GM19397 (cell line): ENCODE data around the gene IQCC.

Source experiments
- ATAC-seq: cut with Tn5 transposase; IDR thresholded peaks from one replicate; pipeline ENCODE4 v1.9.1; 2021; ENCODE audit warnings: mild to moderate bottlenecking, moderate library complexity; ENCODE audit not compliant: unreplicated experiment

IQCC gene

DNA sequence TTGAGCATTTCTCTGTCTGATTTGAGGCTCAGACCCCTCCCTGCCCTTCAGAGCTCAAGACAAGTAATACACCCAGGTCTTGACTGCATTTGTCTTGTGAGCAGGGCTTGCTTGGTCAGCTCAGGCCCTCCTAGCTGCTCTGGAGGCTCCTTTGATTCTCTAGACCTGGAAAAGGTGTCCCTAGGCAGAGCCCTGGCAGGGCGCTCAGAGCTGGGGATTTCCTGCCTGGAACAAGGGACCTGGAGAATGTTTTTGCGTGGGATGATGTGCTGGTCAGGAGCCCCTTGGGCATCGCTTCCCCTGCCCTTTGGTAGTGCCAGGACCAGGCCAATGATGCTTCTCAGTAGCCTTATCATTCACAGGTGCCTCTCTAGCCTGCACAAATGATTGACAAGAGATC, 9.9 kb upstream of the IQCC start:
- ATAC-seq = no peak

GRCh38 chr1:32195972-32196823, 9.3 kb upstream of the IQCC start:
- no peak for ATAC-seq

- no peak for ATAC-seq
Observed at GRCh38 chr1:32197074-32197473, 8.4 kb upstream of the IQCC start.

GRCh38 chr1:32197837-32198236, 7.6 kb upstream of the IQCC start:
- ATAC-seq = no peak

DNA sequence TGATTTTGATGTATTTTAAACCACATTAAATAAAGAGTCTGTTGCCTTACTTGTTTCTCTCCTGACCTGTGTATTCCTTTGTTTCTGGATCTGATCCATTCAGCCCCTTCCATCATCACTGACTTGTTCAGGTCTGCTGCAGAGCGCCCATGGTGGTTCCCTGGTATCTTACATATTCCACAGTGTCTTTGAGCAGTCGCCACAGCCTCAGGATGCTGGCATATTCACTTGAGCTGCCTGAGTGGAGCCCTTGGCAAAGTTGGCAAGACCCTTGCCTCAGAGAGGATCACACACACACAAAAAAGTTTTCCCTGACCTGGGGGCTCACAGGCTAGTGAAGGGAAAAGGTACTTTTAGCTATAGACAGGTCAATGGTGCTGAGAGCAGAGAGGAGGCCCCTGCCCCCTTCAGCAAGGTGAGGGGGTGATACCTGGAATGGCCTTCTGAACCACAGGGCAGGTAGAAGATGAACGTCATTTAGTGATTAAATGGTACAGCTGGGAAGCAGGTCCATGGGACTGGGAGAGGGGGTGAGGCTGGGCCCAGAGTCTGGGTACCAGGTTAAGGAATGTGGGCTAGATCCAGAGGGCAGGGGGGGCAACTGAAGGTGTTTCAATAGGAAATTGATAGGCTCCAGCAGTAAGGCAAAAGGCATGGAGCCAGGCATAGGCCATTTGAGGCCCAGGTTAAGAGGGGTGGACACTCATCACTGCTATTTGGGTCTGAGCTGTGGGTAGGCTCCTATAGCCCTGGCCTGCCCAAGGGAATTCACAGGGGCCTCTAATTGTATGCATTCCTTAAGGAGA, 7.0 kb upstream of the IQCC start:
- ATAC-seq = no peak

- ATAC-seq = no peak
Observed at GRCh38 chr1:32199043-32199716, 6.3 kb upstream of the IQCC start.

GRCh38 chr1:32199717-32200072, 5.8 kb upstream of the IQCC start:
- ATAC-seq = no peak

- ATAC-seq = no peak
Observed at GRCh38 chr1:32200226-32201010, 5.1 kb upstream of the IQCC start, which contains the start of gene CCDC28B. TSS of gene CCDC28B (plus strand) at chr1:32200595. CDS start at chr1:32201936, 1,341 bp downstream.

DNA sequence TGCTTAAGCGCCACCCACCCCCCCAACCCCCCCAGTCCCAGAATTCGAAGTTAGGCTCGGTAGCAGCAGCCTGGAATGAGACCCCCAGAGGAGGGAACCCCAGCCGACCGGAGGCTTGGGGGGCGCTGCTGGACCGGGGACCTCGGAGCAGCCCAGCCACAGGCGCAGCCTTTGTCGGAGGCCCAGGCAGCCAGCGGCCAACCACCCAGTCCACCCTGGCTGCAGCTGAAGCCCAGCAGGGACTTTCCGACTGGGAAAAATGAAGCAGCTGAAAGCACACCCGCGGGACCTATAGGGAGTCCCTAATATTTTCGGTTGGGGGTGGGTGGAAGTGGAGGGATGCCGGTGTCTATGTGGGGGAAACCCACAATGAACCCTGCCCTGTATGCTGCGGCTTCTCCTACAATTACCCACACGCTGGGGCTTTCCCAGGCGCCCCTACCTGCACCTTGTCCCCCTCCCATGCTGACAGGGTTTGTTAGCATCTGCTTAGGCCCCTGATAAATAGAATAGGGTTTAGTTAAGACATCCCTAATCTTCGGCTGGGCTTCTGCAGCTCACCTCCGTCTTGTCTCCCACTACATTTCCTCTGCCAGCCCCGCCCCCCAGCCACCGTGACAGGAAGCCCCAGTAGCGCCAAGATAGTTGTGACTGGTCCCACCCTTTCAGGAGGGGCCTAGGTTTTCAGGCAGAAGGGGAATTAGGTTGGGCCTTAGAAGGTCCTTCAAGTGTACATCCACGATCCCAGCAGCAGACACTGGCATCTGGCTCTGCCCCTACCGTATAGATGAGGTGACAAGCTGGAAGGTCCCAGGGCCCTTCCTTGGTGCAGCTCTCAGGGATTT, 4.2 kb upstream of the IQCC start:
- no peak for ATAC-seq

DNA sequence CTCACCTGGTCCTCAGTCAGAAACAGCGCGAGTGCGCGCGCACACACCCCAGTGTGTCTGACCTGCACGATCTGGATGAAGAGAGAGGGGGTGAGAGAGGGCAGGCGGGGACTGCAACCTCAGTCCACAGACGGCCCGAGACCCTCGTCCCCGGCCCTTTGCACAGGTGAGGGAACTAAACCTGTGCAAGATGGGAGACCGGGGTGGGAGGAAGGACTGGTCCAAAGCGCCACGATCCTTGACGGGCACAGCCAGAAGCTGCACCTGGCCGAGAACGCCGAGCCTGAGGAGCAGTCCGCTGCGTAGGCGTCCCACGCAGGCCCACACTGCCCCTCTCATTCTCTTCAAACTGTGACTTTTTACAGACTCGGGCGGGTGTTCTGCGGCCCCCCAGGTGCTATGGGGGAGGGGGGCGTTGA, 519 bp upstream of the IQCC start:
- no peak for ATAC-seq

- ATAC-seq = no peak
Observed at GRCh38 chr1:32208469-32208868, 3.0 kb downstream of the IQCC start.

- ATAC-seq = no peak
Observed at GRCh38 chr1:32208891-32209328, 3.4 kb downstream of the IQCC start, which contains the start of gene DCDC2B. TSS of gene DCDC2B (plus strand) at chr1:32209089. CDS start at chr1:32209094, 5 bp downstream.

DNA sequence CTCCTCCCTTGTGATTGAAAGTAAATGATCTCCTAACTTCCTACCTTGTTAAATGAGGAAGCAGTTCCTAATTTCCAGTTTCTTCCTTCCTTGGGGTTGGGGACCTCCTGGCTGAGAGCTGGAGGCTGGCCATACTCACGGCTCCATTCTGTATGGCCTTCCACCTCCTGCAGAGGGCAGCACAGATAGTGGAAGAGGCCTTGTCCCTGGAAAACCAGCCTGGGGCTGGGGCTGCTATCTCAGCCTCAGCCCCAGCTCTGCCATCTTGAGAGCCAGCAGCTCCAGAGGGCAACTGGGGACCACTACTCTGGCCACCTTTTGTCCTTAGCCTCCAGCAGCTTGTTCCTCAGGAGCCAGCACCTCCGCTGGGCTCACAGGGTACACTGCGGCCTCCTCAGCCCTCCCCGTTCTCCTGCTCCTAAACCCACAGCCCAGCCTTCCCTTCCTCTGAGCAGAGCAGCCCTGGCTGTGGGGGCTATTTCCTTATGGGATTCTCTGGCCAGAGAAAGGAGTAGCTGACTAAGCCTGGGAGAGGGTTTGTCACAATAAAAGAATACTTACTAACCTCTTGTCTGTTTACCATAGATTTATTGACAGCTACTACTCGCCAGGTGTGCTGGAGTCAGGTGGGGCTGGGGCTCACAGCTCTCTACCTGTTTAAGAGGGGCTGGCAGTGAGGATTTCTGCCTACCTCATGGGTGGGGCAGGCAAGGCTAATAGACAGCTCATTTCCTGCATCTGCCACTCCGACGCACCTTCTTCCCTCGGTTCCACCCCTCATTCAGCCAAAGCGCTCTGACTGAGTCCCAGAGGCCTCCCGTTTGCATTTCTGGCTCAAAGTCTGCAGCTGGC, 10.4 kb downstream of the IQCC start:
- no peak for ATAC-seq

DNA sequence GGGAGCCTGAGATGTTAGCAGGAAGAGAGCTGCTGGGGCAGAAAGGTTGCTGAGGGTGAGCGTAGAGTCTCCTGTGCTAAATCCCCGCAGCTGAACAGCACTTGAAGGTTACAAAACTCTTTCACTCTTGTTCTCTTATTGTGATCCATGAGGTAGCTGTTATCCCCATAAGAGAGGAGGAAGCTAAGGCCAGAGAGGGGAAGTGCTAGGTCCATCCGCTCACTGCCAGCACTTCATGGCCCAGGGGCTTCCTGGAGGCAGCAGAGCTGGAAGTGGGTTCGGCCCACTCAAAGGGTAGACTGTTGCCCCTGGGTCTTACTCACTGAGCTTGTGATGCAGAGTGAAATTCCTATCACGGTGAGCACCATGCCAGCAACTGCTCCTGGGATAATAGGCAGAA, 11.1 kb downstream of the IQCC start:
- no peak for ATAC-seq

DNA sequence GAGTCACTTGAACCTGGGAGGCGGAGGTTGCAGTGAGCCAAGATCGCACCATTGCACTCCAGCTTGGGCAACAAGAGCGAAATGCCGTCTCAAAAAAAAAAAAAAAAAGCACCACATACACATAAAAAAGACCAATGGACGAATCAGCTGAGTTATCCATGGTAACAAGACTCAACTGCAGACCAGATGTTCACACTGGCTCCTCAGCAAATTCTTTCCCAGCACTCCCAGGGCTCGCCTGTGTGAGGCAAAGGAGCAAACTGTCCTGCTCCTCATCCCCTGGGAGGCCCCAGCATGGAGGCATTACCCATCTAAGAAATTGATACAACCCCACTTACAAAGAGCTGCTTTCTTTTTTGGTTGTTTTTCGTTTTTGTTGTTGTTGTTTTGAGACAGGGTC, 13.6 kb downstream of the IQCC start:
- ATAC-seq = no peak

- ATAC-seq = no peak
Observed at GRCh38 chr1:32220746-32221580, 15.5 kb downstream of the IQCC start.

- no peak for ATAC-seq
Observed at GRCh38 chr1:32221581-32221979, 16.1 kb downstream of the IQCC start.
